Cardiac muscle cell (in vitro differentiated cells and primary cell): ENCODE data around the gene GALNT18. TPM values are rescaled to one million over a fixed set of nuclear protein-coding genes. Genes with fewer than 3 reads are reported as not detected.

Experiments
- DNase-seq, 2 donors: peaks; one replicate each; pipeline versions ENCODE4 v3.0.0 to v3.0.0-alpha.2; 2010 to 2017; ENCODE audit warnings: low read depth in 1 of 2, low spot score in 1 of 2
- H3K27ac ChIP-seq: fragments of 200-600 bp; sonication (generic); 2 replicates; pipeline ENCODE4 v1.5.1; 2016
- H3K27me3 ChIP-seq: fragments of 200-600 bp; sonication (generic); 2 replicates; pipeline ENCODE4 v1.6.0; 2016; ENCODE audit warnings: control low read depth
- H3K36me3 ChIP-seq: fragments of 200-600 bp; sonication (generic); 2 replicates; pipeline ENCODE4 v1.5.1; 2016; ENCODE audit warnings: control low read depth
- H3K4me1 ChIP-seq: fragments of 200-600 bp; sonication (generic); 2 replicates; pipeline ENCODE4 v1.8.1; 2017; ENCODE audit warnings: low read depth, mild to moderate bottlenecking, mixed run types
- H3K4me3 ChIP-seq: fragments of 200-600 bp; sonication (generic); 2 replicates; pipeline ENCODE4 v1.5.1; 2016; ENCODE audit warnings: mild to moderate bottlenecking
- H3K9me3 ChIP-seq: fragments of 200-600 bp; sonication (generic); 2 replicates; pipeline ENCODE4 v1.5.1; 2017; ENCODE audit warnings: low read depth, mild to moderate bottlenecking, control low read depth
- polyA plus RNA-seq: library from polyadenylated mRNA; unstranded; fragments of >200 nt; fragmentation: Nextera tagmentation; extraction: Ambion mirVana; gene quantifications from 2 replicates; pipeline ENCODE4 v1.2.1, GENCODE V29; 2016
- total RNA-seq: library from RNA; depleted of rRNA; stranded (reverse); fragments of >200 nt; gene quantifications from 2 replicates; pipeline ENCODE4 v1.2.3, GENCODE V29; 2016
- TF ChIP-seq, protein P1 (sequence below): IDR thresholded peaks from 2 replicates; pipeline ENCODE4 v1.5.1; 2012; ENCODE audit warnings: low read depth, mild to moderate bottlenecking, low read length

GALNT18 gene
- total and polyA plus RNA-seq, 2 experiments from 2014 or later: 2.1 to 2.2 TPM

DNA sequence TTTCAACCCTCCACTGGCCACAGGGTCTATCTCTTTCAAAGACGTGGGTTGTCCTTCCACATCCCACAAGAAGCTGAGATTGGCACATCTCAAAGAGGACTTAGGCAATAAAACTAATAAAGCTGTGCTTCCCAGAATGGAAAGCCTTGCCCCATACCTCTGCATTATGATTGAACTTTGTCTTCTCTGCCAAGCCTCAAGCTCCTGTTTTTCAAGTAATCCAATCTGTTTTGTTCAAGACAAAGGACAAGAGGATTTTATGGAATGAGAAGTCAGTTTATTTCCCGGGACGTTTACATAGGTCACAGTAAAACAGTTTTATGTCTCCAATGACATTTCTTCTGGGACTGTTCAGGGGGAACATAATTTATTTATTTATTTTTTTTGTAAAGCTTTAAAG is 108.4 kb downstream of the GALNT18 start:
- Histone ChIP-seq H3K4me3 (no peak overlapping the region), H3K27me3 (no peaks in the 10 kb centered on the region), H3K9me3 (no peaks in the 10 kb centered on the region), H3K4me1 (peaks cover 6% of the 10 kb centered on the region), H3K27ac (no peak overlapping the region), H3K36me3 (no peaks in the 10 kb centered on the region)
- DNase-seq: peak in 1 of 2 donors; percentile 47
- TF ChIP-seq, protein P1, sequence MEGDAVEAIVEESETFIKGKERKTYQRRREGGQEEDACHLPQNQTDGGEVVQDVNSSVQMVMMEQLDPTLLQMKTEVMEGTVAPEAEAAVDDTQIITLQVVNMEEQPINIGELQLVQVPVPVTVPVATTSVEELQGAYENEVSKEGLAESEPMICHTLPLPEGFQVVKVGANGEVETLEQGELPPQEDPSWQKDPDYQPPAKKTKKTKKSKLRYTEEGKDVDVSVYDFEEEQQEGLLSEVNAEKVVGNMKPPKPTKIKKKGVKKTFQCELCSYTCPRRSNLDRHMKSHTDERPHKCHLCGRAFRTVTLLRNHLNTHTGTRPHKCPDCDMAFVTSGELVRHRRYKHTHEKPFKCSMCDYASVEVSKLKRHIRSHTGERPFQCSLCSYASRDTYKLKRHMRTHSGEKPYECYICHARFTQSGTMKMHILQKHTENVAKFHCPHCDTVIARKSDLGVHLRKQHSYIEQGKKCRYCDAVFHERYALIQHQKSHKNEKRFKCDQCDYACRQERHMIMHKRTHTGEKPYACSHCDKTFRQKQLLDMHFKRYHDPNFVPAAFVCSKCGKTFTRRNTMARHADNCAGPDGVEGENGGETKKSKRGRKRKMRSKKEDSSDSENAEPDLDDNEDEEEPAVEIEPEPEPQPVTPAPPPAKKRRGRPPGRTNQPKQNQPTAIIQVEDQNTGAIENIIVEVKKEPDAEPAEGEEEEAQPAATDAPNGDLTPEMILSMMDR: no peak

DNA sequence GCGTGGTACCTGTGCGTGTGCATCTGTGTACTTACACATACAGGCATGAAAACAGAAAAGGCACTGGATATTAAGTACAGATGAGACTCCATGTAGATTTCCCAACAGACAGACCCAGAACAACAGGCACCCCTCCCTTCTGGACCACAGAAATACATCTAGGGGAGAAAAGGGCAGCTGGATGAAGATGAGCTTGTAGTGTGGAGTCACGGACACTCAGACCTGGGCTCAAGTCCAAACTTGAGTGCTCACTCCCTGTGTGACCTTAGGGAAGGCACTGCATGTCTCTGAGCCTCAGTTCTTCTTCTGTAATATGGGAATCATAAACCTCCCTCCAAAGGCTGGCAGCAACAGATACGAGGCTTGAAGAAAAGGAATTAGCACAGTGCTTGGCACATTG is 108.9 kb downstream of the GALNT18 start:
- Histone ChIP-seq H3K4me3 (no peak overlapping the region), H3K9me3 (no peaks in the 10 kb centered on the region)

DNA sequence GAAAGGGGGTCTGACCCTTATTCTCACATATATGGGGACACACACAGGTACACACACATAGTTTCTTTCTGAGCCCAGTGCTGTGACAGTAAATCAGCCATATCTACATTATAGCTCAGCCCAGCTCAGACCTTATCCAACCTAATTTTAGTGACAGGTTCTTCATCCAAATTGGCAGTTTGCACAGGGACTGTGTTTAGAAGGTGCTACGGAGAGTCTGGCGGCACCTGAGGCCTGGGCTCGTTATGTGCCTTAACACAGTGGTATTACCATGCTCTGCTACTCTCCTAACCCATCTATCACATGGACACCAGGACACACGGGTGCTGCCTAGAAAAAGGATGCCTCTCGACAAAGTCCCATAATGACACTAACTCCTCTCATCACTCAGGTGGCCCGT is 109.3 kb downstream of the GALNT18 start:
- Histone ChIP-seq H3K27ac (no peak overlapping the region), H3K9me3 (no peaks in the 10 kb centered on the region), H3K36me3 (no peaks in the 10 kb centered on the region), H3K27me3 (no peaks in the 10 kb centered on the region), H3K4me1 (peaks cover 6% of the 10 kb centered on the region), H3K4me3 (no peak overlapping the region)
- TF ChIP-seq, protein P1: no peak
- no peak for DNase-seq

More for the DNA sequence above, 108.9 kb downstream of the GALNT18 start:
- Histone ChIP-seq H3K27ac (no peak overlapping the region), H3K27me3 (no peaks in the 10 kb centered on the region), H3K36me3 (no peaks in the 10 kb centered on the region), H3K4me1 (peaks cover 6% of the 10 kb centered on the region)
- TF ChIP-seq, protein P1: no peak
- DNase-seq: no peak

DNA sequence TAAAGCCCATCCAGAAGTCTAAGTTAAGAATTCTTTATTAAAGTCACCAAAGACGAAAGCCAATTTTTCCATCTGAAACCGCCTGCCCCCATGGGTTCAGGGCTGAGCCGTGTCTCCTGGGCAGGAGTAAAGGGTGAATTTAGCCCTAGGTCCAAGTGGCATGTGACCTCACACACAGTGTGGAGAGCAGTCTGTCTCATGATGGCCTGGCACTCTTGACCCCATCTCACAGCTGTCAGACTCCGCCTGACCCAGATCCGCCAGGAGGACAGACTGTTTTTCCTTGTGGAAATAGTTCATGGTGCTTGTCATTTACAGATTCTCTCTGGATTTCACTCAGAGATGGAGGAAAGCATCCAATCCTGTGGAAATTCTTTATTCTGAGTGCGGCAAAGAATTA is 109.7 kb downstream of the GALNT18 start:
- no peaks in the 10 kb centered on the region for H3K27me3 ChIP-seq
- no peaks in the 10 kb centered on the region for H3K36me3 ChIP-seq
- no peak overlapping the region for H3K27ac ChIP-seq
- peaks cover 6% of the 10 kb centered on the region for H3K4me1 ChIP-seq
- peak in 1 of 2 donors; percentile 37 for DNase-seq
- no peak overlapping the region for H3K4me3 ChIP-seq
- no peaks in the 10 kb centered on the region for H3K9me3 ChIP-seq
- TF ChIP-seq, protein P1: no peak

GRCh38 chr11:11510939-11511338 is 110.9 kb downstream of the GALNT18 start:
- DNase-seq: no peak
- TF ChIP-seq, protein P1: no peak
- peaks cover 8% of the 10 kb centered on the region for H3K27me3 ChIP-seq
- H3K36me3 ChIP-seq: no peaks in the 10 kb centered on the region
- peaks cover 6% of the 10 kb centered on the region for H3K4me1 ChIP-seq
- no peak overlapping the region for H3K4me3 ChIP-seq
- H3K9me3 ChIP-seq: no peaks in the 10 kb centered on the region
- no peak overlapping the region for H3K27ac ChIP-seq

DNA sequence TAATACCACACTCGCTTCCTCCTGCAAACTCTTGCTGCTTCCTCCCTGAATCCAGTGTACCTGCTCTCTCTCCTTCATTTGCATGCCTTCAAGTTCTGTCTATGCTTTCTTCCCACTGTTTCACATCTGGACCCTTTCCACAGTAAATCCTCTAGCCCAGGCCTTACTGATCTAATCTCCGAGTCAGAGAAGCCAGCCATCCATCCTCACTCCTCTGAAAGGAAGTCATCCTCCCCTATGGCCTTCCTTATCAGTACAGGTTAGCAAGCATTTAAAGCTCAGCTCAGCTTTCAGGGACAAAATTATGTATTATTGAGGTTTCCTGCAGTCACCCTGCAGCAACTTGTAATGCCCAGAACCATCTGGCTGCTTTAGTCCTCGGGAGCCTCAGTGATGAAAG is 116.1 kb downstream of the GALNT18 start:
- Histone ChIP-seq H3K36me3 (no peaks in the 10 kb centered on the region), H3K27me3 (peaks cover 8% of the 10 kb centered on the region), H3K9me3 (no peaks in the 10 kb centered on the region), H3K27ac (no peak overlapping the region), H3K4me1 (peaks cover 6% of the 10 kb centered on the region), H3K4me3 (no peak overlapping the region)
- TF ChIP-seq, protein P1: no peak
- DNase-seq: no peak
